Cardiac muscle cell (in vitro differentiated cells and primary cell): ENCODE data around the gene FBXL7. TPM values are rescaled to one million over a fixed set of nuclear protein-coding genes. Genes with fewer than 3 reads are reported as not detected.

Experiments
- DNase-seq, 2 donors: peaks; one replicate each; pipeline versions ENCODE4 v3.0.0 to v3.0.0-alpha.2; 2010 to 2017; ENCODE audit warnings: low read depth in 1 of 2, low spot score in 1 of 2
- H3K27ac ChIP-seq: fragments of 200-600 bp; sonication (generic); 2 replicates; pipeline ENCODE4 v1.5.1; 2016
- H3K27me3 ChIP-seq: fragments of 200-600 bp; sonication (generic); 2 replicates; pipeline ENCODE4 v1.6.0; 2016; ENCODE audit warnings: control low read depth
- H3K36me3 ChIP-seq: fragments of 200-600 bp; sonication (generic); 2 replicates; pipeline ENCODE4 v1.5.1; 2016; ENCODE audit warnings: control low read depth
- H3K4me1 ChIP-seq: fragments of 200-600 bp; sonication (generic); 2 replicates; pipeline ENCODE4 v1.8.1; 2017; ENCODE audit warnings: low read depth, mild to moderate bottlenecking, mixed run types
- H3K4me3 ChIP-seq: fragments of 200-600 bp; sonication (generic); 2 replicates; pipeline ENCODE4 v1.5.1; 2016; ENCODE audit warnings: mild to moderate bottlenecking
- H3K9me3 ChIP-seq: fragments of 200-600 bp; sonication (generic); 2 replicates; pipeline ENCODE4 v1.5.1; 2017; ENCODE audit warnings: low read depth, mild to moderate bottlenecking, control low read depth
- polyA plus RNA-seq: library from polyadenylated mRNA; unstranded; fragments of >200 nt; fragmentation: Nextera tagmentation; extraction: Ambion mirVana; gene quantifications from 2 replicates; pipeline ENCODE4 v1.2.1, GENCODE V29; 2016
- total RNA-seq: library from RNA; depleted of rRNA; stranded (reverse); fragments of >200 nt; gene quantifications from 2 replicates; pipeline ENCODE4 v1.2.3, GENCODE V29; 2016
- TF ChIP-seq, protein P1 (sequence below): IDR thresholded peaks from 2 replicates; pipeline ENCODE4 v1.5.1; 2012; ENCODE audit warnings: low read depth, mild to moderate bottlenecking, low read length

FBXL7 gene
- total and polyA plus RNA-seq, 2 experiments from 2014 or later, result 16.7 to 22.5 TPM

DNA sequence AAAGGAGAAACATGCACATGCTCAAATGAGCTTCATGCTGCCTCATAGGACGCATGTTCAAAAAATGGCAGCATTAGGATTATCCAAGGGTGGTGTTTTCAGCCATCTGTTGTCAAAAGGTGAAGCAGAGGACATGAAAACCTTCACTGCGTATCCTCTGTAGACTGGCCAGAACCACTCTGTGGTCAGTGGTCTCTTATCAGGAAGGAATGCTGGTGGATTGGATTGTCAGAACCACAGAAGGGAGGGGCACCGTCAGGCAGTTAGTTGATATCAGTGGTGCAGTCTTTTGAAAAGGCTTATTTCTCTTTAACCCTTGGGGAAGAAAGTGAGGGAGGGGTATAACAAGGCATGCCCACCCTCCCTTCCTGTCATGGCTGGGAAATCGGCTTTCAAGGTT is 100.1 kb downstream of the FBXL7 start:
- no peak overlapping the region for H3K27ac ChIP-seq
- H3K4me3 ChIP-seq, result no peak overlapping the region
- H3K4me1 ChIP-seq, result peaks cover 6% of the 10 kb centered on the region
- H3K27me3 ChIP-seq, result no peaks in the 10 kb centered on the region
- H3K9me3 ChIP-seq, result no peaks in the 10 kb centered on the region
- H3K36me3 ChIP-seq, result no peaks in the 10 kb centered on the region
- DNase-seq, result peak in 1 of 2 donors; percentile 72
- TF ChIP-seq, protein P1, sequence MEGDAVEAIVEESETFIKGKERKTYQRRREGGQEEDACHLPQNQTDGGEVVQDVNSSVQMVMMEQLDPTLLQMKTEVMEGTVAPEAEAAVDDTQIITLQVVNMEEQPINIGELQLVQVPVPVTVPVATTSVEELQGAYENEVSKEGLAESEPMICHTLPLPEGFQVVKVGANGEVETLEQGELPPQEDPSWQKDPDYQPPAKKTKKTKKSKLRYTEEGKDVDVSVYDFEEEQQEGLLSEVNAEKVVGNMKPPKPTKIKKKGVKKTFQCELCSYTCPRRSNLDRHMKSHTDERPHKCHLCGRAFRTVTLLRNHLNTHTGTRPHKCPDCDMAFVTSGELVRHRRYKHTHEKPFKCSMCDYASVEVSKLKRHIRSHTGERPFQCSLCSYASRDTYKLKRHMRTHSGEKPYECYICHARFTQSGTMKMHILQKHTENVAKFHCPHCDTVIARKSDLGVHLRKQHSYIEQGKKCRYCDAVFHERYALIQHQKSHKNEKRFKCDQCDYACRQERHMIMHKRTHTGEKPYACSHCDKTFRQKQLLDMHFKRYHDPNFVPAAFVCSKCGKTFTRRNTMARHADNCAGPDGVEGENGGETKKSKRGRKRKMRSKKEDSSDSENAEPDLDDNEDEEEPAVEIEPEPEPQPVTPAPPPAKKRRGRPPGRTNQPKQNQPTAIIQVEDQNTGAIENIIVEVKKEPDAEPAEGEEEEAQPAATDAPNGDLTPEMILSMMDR, result no peak

DNA sequence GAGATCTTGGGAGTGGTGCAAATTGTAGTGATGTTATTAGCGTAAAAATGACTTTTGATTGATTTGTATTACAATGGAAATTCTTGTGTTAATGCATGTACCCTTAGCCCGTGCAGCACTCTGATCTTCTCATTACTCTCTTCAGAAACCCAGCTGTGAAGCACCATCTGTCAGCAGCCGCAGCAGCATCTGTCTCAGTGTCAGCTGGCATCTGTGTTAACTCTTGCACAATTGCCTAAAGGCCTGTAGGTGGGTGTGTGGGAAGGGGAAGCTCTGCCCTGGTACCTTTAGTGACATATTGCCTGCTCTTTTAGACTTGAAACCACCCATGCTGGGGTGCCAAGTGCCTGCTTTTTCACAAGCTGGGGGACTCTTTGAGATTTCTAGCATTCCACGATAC is 101.3 kb downstream of the FBXL7 start:
- Histone ChIP-seq H3K36me3 (no peaks in the 10 kb centered on the region), H3K27ac (no peak overlapping the region), H3K4me3 (no peak overlapping the region), H3K9me3 (no peaks in the 10 kb centered on the region), H3K4me1 (peaks cover 6% of the 10 kb centered on the region), H3K27me3 (no peaks in the 10 kb centered on the region)
- DNase-seq, result no peak
- TF ChIP-seq, protein P1, result no peak

- H3K9me3 ChIP-seq, result no peaks in the 10 kb centered on the region
- H3K4me3 ChIP-seq, result no peak overlapping the region
- no peaks in the 10 kb centered on the region for H3K27me3 ChIP-seq
- TF ChIP-seq, protein P1, result no peak
- H3K36me3 ChIP-seq, result no peaks in the 10 kb centered on the region
- H3K4me1 ChIP-seq, result peaks cover 6% of the 10 kb centered on the region
- H3K27ac ChIP-seq, result no peak overlapping the region
- DNase-seq, result no peak
These were observed 101.9 kb downstream of the FBXL7 start for GRCh38 chr5:15601853-15602252.

- no peaks in the 10 kb centered on the region for H3K9me3 ChIP-seq
- TF ChIP-seq, protein P1, result no peak
- DNase-seq, result peak in 1 of 2 donors; percentile 76
- H3K27me3 ChIP-seq, result no peaks in the 10 kb centered on the region
- no peak overlapping the region for H3K4me3 ChIP-seq
- H3K36me3 ChIP-seq, result no peaks in the 10 kb centered on the region
- H3K27ac ChIP-seq, result no peak overlapping the region
- H3K4me1 ChIP-seq, result no peaks in the 10 kb centered on the region
These were observed 105.0 kb downstream of the FBXL7 start for GRCh38 chr5:15604986-15605385.

DNA sequence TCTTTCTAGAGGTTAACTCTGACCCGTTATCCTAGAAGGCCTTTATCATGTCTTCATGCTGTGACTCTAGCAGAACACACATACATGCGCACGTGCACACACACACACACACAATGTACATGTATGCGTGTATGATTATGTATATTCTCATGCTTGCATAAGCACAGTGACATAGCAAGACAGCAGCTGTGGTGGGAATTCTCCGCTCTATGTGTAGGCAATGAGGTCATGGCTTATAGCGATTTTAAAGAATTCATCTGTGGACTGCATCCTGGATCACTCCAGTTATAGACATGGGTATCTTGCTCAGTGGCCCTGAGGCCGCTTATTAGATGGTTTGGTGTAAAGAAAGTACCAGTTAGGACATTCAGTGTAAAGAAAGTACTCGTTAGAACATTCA is 106.2 kb downstream of the FBXL7 start:
- peaks cover 4% of the 10 kb centered on the region for H3K4me1 ChIP-seq
- no peak overlapping the region for H3K4me3 ChIP-seq
- no peak overlapping the region for H3K27ac ChIP-seq
- no peaks in the 10 kb centered on the region for H3K36me3 ChIP-seq
- no peaks in the 10 kb centered on the region for H3K27me3 ChIP-seq
- TF ChIP-seq, protein P1, result no peak
- DNase-seq, result peak in 1 of 2 donors; percentile 41
- no peaks in the 10 kb centered on the region for H3K9me3 ChIP-seq

GRCh38 chr5:15607076-15607475 is 107.1 kb downstream of the FBXL7 start:
- Histone ChIP-seq H3K27ac (no peak overlapping the region), H3K4me3 (no peak overlapping the region), H3K27me3 (no peaks in the 10 kb centered on the region), H3K9me3 (no peaks in the 10 kb centered on the region), H3K4me1 (peaks cover 4% of the 10 kb centered on the region), H3K36me3 (no peaks in the 10 kb centered on the region)
- no peak for DNase-seq
- TF ChIP-seq, protein P1, result no peak
